Esophagus muscularis mucosa (tissue), 3 donors: ENCODE data around the gene SORCS2.

Source experiments
- POLR2AphosphoS5 ChIP-seq, 2 donors: sonication (generic); formaldehyde crosslinking; IDR thresholded peaks; one replicate each; pipeline ENCODE4 v1.6.1; 2017; ENCODE audit warnings: antibody characterized with exemption in 2 of 2
- TF ChIP-seq, protein P1 (sequence below), 3 experiments: fragments of 200-600 bp in 2 of 3; fragments of 450-650 bp in 1 of 3; sonication (generic) in 2 of 3; IDR thresholded peaks; one replicate each; pipeline ENCODE4 v1.5.1; 2017 to 2019; ENCODE audit warnings: antibody characterized with exemption in 3 of 3, mild to moderate bottlenecking in 2 of 3, moderate library complexity in 1 of 3

DNA sequence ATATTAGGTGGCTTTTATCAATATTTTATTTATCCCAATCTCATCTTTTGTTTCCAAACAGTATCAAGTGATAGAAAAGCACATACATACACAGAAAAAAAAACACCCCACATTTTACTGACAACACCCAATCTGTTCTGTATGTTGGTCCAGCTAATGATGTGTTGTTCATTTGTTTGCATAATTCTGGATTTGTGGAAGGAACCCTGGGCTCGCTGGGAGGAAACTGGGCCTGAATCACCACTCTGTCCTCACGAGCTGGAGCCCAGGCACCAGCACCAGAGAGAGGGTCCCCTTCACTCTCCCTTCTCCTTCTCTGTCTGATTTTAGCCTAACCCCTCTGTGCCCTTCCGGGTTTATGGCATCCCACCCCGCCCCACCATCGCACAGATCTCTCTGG is 162.6 kb downstream of the SORCS2 start:
- TF ChIP-seq POLR2AphosphoS5 (IDR thresholded peaks at IDR 0.05): no peak
- TF ChIP-seq, protein P1, sequence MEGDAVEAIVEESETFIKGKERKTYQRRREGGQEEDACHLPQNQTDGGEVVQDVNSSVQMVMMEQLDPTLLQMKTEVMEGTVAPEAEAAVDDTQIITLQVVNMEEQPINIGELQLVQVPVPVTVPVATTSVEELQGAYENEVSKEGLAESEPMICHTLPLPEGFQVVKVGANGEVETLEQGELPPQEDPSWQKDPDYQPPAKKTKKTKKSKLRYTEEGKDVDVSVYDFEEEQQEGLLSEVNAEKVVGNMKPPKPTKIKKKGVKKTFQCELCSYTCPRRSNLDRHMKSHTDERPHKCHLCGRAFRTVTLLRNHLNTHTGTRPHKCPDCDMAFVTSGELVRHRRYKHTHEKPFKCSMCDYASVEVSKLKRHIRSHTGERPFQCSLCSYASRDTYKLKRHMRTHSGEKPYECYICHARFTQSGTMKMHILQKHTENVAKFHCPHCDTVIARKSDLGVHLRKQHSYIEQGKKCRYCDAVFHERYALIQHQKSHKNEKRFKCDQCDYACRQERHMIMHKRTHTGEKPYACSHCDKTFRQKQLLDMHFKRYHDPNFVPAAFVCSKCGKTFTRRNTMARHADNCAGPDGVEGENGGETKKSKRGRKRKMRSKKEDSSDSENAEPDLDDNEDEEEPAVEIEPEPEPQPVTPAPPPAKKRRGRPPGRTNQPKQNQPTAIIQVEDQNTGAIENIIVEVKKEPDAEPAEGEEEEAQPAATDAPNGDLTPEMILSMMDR (IDR thresholded peaks at IDR 0.05): no peak
